Activated T-helper 2 cell treated with anti-CD3 and anti-CD28 coated beads, Interferon-gamma antibody, Interleukin-2, Interleukin-4, amounts not matched to agents 10 μg/mL and 5 μg/mL and 100 μg/mL, durations not matched to agents 14 hours and 24 hours and 36 hours (primary cell): ENCODE data around the gene C19orf33. TPM values are rescaled to one million over a fixed set of nuclear protein-coding genes. Genes with fewer than 3 reads are reported as not detected.

Experiments used
- DNase-seq: peaks from one replicate; pipeline ENCODE4 v3.0.0; 2021; ENCODE audit warnings: low spot score
- H3K27ac Mint-ChIP-seq: one replicate; pipeline ENCODE4 v1.8.0; 2021; ENCODE audit warnings: mixed read lengths
- H3K27me3 Mint-ChIP-seq: one replicate; pipeline ENCODE4 v1.8.0; 2021; ENCODE audit warnings: low read depth, mixed read lengths
- H3K36me3 Mint-ChIP-seq: one replicate; pipeline ENCODE4 v1.8.0; 2021; ENCODE audit warnings: low read depth, mixed read lengths
- H3K4me1 Mint-ChIP-seq: one replicate; pipeline ENCODE4 v1.8.0; 2021; ENCODE audit warnings: low read depth, mixed read lengths
- H3K4me3 Mint-ChIP-seq: one replicate; pipeline ENCODE4 v1.8.0; 2021; ENCODE audit warnings: low read depth, mild to moderate bottlenecking, moderate library complexity, mixed read lengths
- H3K9me3 Mint-ChIP-seq: one replicate; pipeline ENCODE4 v1.8.0; 2021; ENCODE audit warnings: mixed read lengths
- intact Hi-C: fragments of 100-400 bp; cut with micrococcal nuclease; formaldehyde crosslinking; loops from one replicate; pipeline ENCODE4 v1.15.1; 2023
- total RNA-seq: library from RNA; stranded (reverse); gene quantifications from 2 replicates; pipeline ENCODE4 v1.2.3, GENCODE V29; 2022

C19orf33 gene
- total RNA-seq, 1 donor from 2014 or later: 2.0 TPM

GRCh38 chr19:38346837-38347236, 42.8 kb downstream of the C19orf33 start:
- DNase-seq: no peak
- intact Hi-C loops: no loop called here
- Mint-ChIP-seq H3K9me3 (no peaks in the 10 kb centered on the region), H3K27ac (no peak overlapping the region), H3K36me3 (no peaks in the 10 kb centered on the region), H3K4me3 (no peak overlapping the region), H3K27me3 (no peaks in the 10 kb centered on the region), H3K4me1 (no peaks in the 10 kb centered on the region)

- H3K4me3 Mint-ChIP-seq: no peak overlapping the region
- intact Hi-C loops: no loop called here
- no peaks in the 10 kb centered on the region for H3K36me3 Mint-ChIP-seq
- no peaks in the 10 kb centered on the region for H3K4me1 Mint-ChIP-seq
- no peak overlapping the region for H3K27ac Mint-ChIP-seq
- peaks cover 1% of the 10 kb centered on the region for H3K27me3 Mint-ChIP-seq
- DNase-seq: no peak
- no peaks in the 10 kb centered on the region for H3K9me3 Mint-ChIP-seq
Measured at GRCh38 chr19:38350883-38351282, 46.8 kb downstream of the C19orf33 start.

GRCh38 chr19:38351865-38352395, 47.9 kb downstream of the C19orf33 start:
- Mint-ChIP-seq H3K4me1 (no peaks in the 10 kb centered on the region), H3K27me3 (peaks cover 7% of the 10 kb centered on the region)

GRCh38 chr19:38352611-38353010, 48.6 kb downstream of the C19orf33 start:
- Mint-ChIP-seq H3K36me3 (no peaks in the 10 kb centered on the region), H3K27me3 (peaks cover 7% of the 10 kb centered on the region), H3K4me3 (no peak overlapping the region), H3K4me1 (no peaks in the 10 kb centered on the region), H3K27ac (no peak overlapping the region), H3K9me3 (no peaks in the 10 kb centered on the region)
- intact Hi-C loops: no loop called here
- DNase-seq: no peak

More at GRCh38 chr19:38351865-38352395, 47.9 kb downstream of the C19orf33 start:
- Mint-ChIP-seq H3K27ac (no peak overlapping the region), H3K9me3 (no peaks in the 10 kb centered on the region), H3K36me3 (no peaks in the 10 kb centered on the region), H3K4me3 (no peak overlapping the region)
- intact Hi-C loops: no loop called here
- DNase-seq: no peak

Other genes with a start within 250 kb of the C19orf33 start
- gene DPF1, start 80.0 kb upstream of the C19orf33 start, total RNA-seq: 3.2 and 3.4 TPM in 2 replicates
- 98.7 and 98.9 TPM in 2 replicates for gene PPP1R14A, start 47.9 kb upstream of the C19orf33 start, total RNA-seq
- gene SPINT2, start 39.7 kb upstream of the C19orf33 start, total RNA-seq: 161 and 165 TPM in 2 replicates
- gene YIF1B, start 11.7 kb downstream of the C19orf33 start, total RNA-seq: 106 and 114 TPM in 2 replicates
- gene KCNK6, start 15.6 kb downstream of the C19orf33 start, total RNA-seq: 27.3 TPM in 2 replicates
- 4.7 and 4.8 TPM in 2 replicates for gene CATSPERG, start 31.6 kb downstream of the C19orf33 start, total RNA-seq
- 286 and 299 TPM in 2 replicates for gene PSMD8, start 70.3 kb downstream of the C19orf33 start, total RNA-seq
- 0.71 TPM in 1 of 2 replicates, not detected in the other for gene GGN, start 83.8 kb downstream of the C19orf33 start, total RNA-seq
- gene SPRED3, start 84.4 kb downstream of the C19orf33 start, total RNA-seq: 3.2 TPM in 2 replicates
- 32.7 and 34.5 TPM in 2 replicates for gene FAM98C, start 98.8 kb downstream of the C19orf33 start, total RNA-seq
- 17.6 and 20.0 TPM in 2 replicates for gene RASGRP4, start 122.0 kb downstream of the C19orf33 start, total RNA-seq
- gene RYR1, start 129.4 kb downstream of the C19orf33 start, total RNA-seq: 8.0 and 8.7 TPM in 2 replicates